GM23338 (cell line): ENCODE results near the gene NEO1. TPM values are rescaled to one million over a fixed set of nuclear protein-coding genes. Genes with fewer than 3 reads are reported as not detected.

ENCODE experiments used
- ATAC-seq: fragments of 200-7000 bp; cut with Tn5 transposase; 3 replicates; pipeline ENCODE4 v1.9.1; 2020
- DNase-seq: peaks from one replicate; pipeline ENCODE4 v3.0.0-alpha.2; 2015; ENCODE audit warnings: low spot score
- H2AFZ ChIP-seq: fragments of 200-600 bp; sonication (generic); 2 replicates; pipeline ENCODE4 v1.8.0; 2016; ENCODE audit warnings: antibody characterized with exemption, mild to moderate bottlenecking, moderate library complexity
- H3F3A ChIP-seq: fragments of 200-600 bp; sonication (generic); replicated peaks from 2 replicates; pipeline ENCODE4 v1.8.0; 2017; ENCODE audit warnings: antibody characterized with exemption, mixed run types, low read depth
- H3K27ac ChIP-seq: fragments of 200-600 bp; sonication (generic); 2 replicates; pipeline ENCODE4 v1.6.1; 2016; ENCODE audit warnings: low read depth
- H3K27me3 ChIP-seq: fragments of 200-600 bp; sonication (generic); 2 replicates; pipeline ENCODE4 v1.8.0; 2016; ENCODE audit warnings: mild to moderate bottlenecking, mixed run types, moderate library complexity; ENCODE audit not compliant: insufficient read depth
- H3K36me3 ChIP-seq: fragments of 200-600 bp; sonication (generic); 2 replicates; pipeline ENCODE4 v1.8.0; 2016; ENCODE audit warnings: mild to moderate bottlenecking; ENCODE audit not compliant: insufficient read depth
- H3K4me1 ChIP-seq: fragments of 200-600 bp; sonication (generic); 2 replicates; pipeline ENCODE4 v1.8.0; 2016; ENCODE audit warnings: mild to moderate bottlenecking, moderate library complexity; ENCODE audit not compliant: insufficient read depth
- H3K4me2 ChIP-seq: fragments of 200-600 bp; sonication (generic); 2 replicates; pipeline ENCODE4 v1.7.1; 2017; ENCODE audit warnings: mixed run types
- H3K4me3 ChIP-seq: fragments of 200-600 bp; sonication (generic); 2 replicates; pipeline ENCODE4 v1.6.1; 2016; ENCODE audit warnings: mixed run types
- H3K79me2 ChIP-seq: fragments of 200-600 bp; sonication (generic); replicated peaks from 2 replicates; pipeline ENCODE4 v1.8.0; 2017; ENCODE audit warnings: mild to moderate bottlenecking; ENCODE audit not compliant: insufficient read depth
- H3K9me2 ChIP-seq: fragments of 200-600 bp; sonication (generic); 2 replicates; pipeline ENCODE4 v1.8.0; 2017; ENCODE audit not compliant: insufficient read depth
- H4K20me1 ChIP-seq: fragments of 200-600 bp; sonication (generic); replicated peaks from 2 replicates; pipeline ENCODE4 v1.8.0; 2017; ENCODE audit warnings: mild to moderate bottlenecking; ENCODE audit not compliant: insufficient read depth
- H3K27ac Mint-ChIP-seq: 2 replicates; pipeline ENCODE4 v1.8.0; 2020; ENCODE audit warnings: inconsistent platforms, mild to moderate bottlenecking, moderate library complexity, mixed read lengths
- H3K27me3 Mint-ChIP-seq: 3 replicates; pipeline ENCODE4 v1.8.0; 2022; ENCODE audit warnings: low read depth, mild to moderate bottlenecking, moderate library complexity, mixed read lengths, inconsistent platforms; ENCODE audit not compliant: insufficient read depth, poor library complexity
- H3K36me3 Mint-ChIP-seq: 3 replicates; pipeline ENCODE4 v1.8.0; 2021; ENCODE audit warnings: low read depth, mild to moderate bottlenecking, inconsistent platforms, moderate library complexity, mixed read lengths
- H3K4me1 Mint-ChIP-seq: 3 replicates; pipeline ENCODE4 v1.8.0; 2020; ENCODE audit warnings: mild to moderate bottlenecking, inconsistent platforms, mixed read lengths
- H3K4me3 Mint-ChIP-seq: 3 replicates; pipeline ENCODE4 v1.8.0; 2021; ENCODE audit warnings: moderate library complexity, mild to moderate bottlenecking, inconsistent platforms, mixed read lengths
- H3K9me3 Mint-ChIP-seq: 3 replicates; pipeline ENCODE4 v1.8.0; 2020; ENCODE audit warnings: moderate library complexity, mild to moderate bottlenecking, inconsistent platforms, mixed read lengths
- CREB1 ChIP-seq: fragments of 250-450 bp; sonication (Bioruptor Pico); IDR thresholded peaks from 2 replicates; pipeline ENCODE4 v1.5.0; 2020; ENCODE audit warnings: low read depth, mild to moderate bottlenecking, moderate library complexity
- CTCF ChIP-seq, 2 experiments: fragments of 200-600 bp in 1 of 2; sonication (generic) in 1 of 2; conservative IDR thresholded peaks; 2 replicates each; pipeline versions ENCODE4 v1.5.1 to v1.6.1; 2016 to 2017; ENCODE audit warnings: antibody characterized with exemption in 2 of 2, low read depth in 2 of 2, mild to moderate bottlenecking in 2 of 2, moderate library complexity in 1 of 2
- EZH2phosphoT487 ChIP-seq: fragments of 200-600 bp; sonication (generic); IDR thresholded peaks from one replicate; pipeline ENCODE4 v1.8.1; 2018; ENCODE audit warnings: antibody characterized with exemption; ENCODE audit not compliant: unreplicated experiment
- JUNB ChIP-seq: IDR thresholded peaks from one replicate; pipeline ENCODE4 v1.6.1; 2016; ENCODE audit warnings: antibody characterized with exemption; ENCODE audit not compliant: unreplicated experiment
- POLR2AphosphoS5 ChIP-seq: IDR thresholded peaks from 2 replicates; pipeline ENCODE4 v1.6.1; 2016; ENCODE audit warnings: antibody characterized with exemption, low read depth
- REST ChIP-seq: IDR thresholded peaks from one replicate; pipeline ENCODE4 v1.6.1; 2018; ENCODE audit warnings: antibody characterized with exemption; ENCODE audit not compliant: unreplicated experiment
- ZNF114 ChIP-seq: fragments of 250-450 bp; sonication (Bioruptor Pico); IDR thresholded peaks from 2 replicates; pipeline ENCODE4 v1.5.0; 2020; ENCODE audit warnings: mild to moderate bottlenecking, moderate library complexity
- ZNF462 ChIP-seq: fragments of 250-450 bp; sonication (Bioruptor Pico); IDR thresholded peaks from 2 replicates; pipeline ENCODE4 v1.5.0; 2020; ENCODE audit warnings: mild to moderate bottlenecking, moderate library complexity
- polyA plus RNA-seq: library from polyadenylated mRNA; unstranded; fragments of >200 nt; fragmentation: Nextera tagmentation; extraction: Ambion mirVana; gene quantifications from 2 replicates; pipeline ENCODE4 v1.2.1, GENCODE V29; 2016
- total RNA-seq: library from RNA; depleted of rRNA; stranded (reverse); fragments of >200 nt; shearing (Covaris generic); gene quantifications from 2 replicates; pipeline ENCODE4 v1.2.3, GENCODE V29; 2014

The NEO1 gene
- total and polyA plus RNA-seq, 2 experiments from 2014 or later: 8.4 to 45.8 TPM

- H3K27ac Mint-ChIP-seq: no peak overlapping the region
- H3K4me1 Mint-ChIP-seq: peaks cover 9% of the 10 kb centered on the region; the same call in 1 of the 3 replicates
- Histone ChIP-seq H3K4me1 (0 out of 2 replicates have a peak, but pooled peaks cover 7% of the 10 kb centered on the region), H3K4me3 (no peak overlapping the region), H3F3A (no peaks in the 10 kb centered on the region), H3K79me2 (peaks cover 98% of the 10 kb centered on the region), H3K36me3 (no peaks in the 10 kb centered on the region), H3K27ac (no peak overlapping the region), H3K27me3 (no peaks in the 10 kb centered on the region), H3K9me2 (no peaks in the 10 kb centered on the region), H3K4me2 (no peak overlapping the region), H4K20me1 (peaks cover 19% of the 10 kb centered on the region), H2AFZ (no peak overlapping the region)
- H3K36me3 Mint-ChIP-seq: no peaks in the 10 kb centered on the region
- no peaks in the 10 kb centered on the region for H3K9me3 Mint-ChIP-seq
- TF ChIP-seq ZNF462 (no peak), CREB1 (no peak), JUNB (no peak), EZH2phosphoT487 (no peak), POLR2AphosphoS5 (no peak), ZNF114 (CRISPR knock-in tag) (no peak), CTCF (conservative IDR thresholded peaks at IDR 0.05; ENCODE audit: low read depth in 2 of 2) (no peak), REST (no peak)
- ATAC-seq: no peak
- DNase-seq: no peak
- peaks cover 3% of the 10 kb centered on the region for H3K27me3 Mint-ChIP-seq
- no peak overlapping the region for H3K4me3 Mint-ChIP-seq
These were observed 12.9 kb downstream of the NEO1 start for GRCh38 chr15:73065114-73065513.
